Nephron progenitor cell (in vitro differentiated cells): ENCODE results near the gene APOL3.
"Not testable (repeated sequence)": the region's sequence is repeated elsewhere in the genome, so short reads cannot be mapped to it uniquely, and the experiment has no call there.

Experiments used
- DNase-seq: peaks from one replicate; pipeline ENCODE4 v3.0.0; 2021
- H3K27ac Mint-ChIP-seq: 2 replicates; pipeline ENCODE4 v1.8.0; 2021; ENCODE audit warnings: mild to moderate bottlenecking, moderate library complexity, mixed read lengths
- H3K27me3 Mint-ChIP-seq: 2 replicates; pipeline ENCODE4 v1.8.0; 2021; ENCODE audit warnings: mild to moderate bottlenecking, low read depth, mixed read lengths; ENCODE audit not compliant: poor library complexity
- H3K36me3 Mint-ChIP-seq: 2 replicates; pipeline ENCODE4 v1.8.0; 2021; ENCODE audit warnings: low read depth, mixed read lengths
- H3K4me1 Mint-ChIP-seq: 2 replicates; pipeline ENCODE4 v1.8.0; 2021; ENCODE audit warnings: mixed read lengths
- H3K4me3 Mint-ChIP-seq: 2 replicates; pipeline ENCODE4 v1.8.0; 2021; ENCODE audit warnings: mild to moderate bottlenecking, moderate library complexity, mixed read lengths
- H3K9me3 Mint-ChIP-seq: 2 replicates; pipeline ENCODE4 v1.8.0; 2021; ENCODE audit warnings: mild to moderate bottlenecking, moderate library complexity, mixed read lengths
- CTCF ChIP-seq: fragments of 200-600 bp; sonication (generic); IDR thresholded peaks from 2 replicates; pipeline ENCODE4 v1.5.0; 2021; ENCODE audit warnings: antibody characterized with exemption

APOL3 gene

DNA sequence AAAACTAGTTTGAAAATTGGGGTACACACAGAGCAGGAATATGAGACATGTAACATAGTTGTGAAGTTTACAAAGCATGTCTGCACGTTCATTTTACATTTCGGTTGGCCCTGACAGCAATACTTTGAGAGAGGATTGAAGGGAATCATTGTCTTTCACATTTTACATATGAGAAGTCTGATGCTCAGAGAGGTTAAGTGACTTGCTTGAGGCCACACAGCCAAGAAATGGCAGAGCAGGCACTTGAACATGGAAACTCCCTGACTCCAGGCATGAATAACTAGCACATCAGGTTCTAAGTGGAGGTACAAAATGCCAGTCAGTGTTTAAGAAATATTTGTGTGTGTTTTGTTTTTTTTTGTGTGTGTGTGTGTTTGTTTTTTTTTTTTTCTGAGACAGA is 53.6 kb downstream of the APOL3 start:
- TF ChIP-seq CTCF, result no peak
- Mint-ChIP-seq H3K36me3 (no peaks in the 10 kb centered on the region), H3K4me3 (no peak overlapping the region), H3K27ac (no peak overlapping the region), H3K27me3 (peaks cover 15% of the 10 kb centered on the region), H3K4me1 (peaks cover 34% of the 10 kb centered on the region), H3K9me3 (no peaks in the 10 kb centered on the region)
- DNase-seq, result no peak

GRCh38 chr22:36104988-36105387 is 55.6 kb downstream of the APOL3 start:
- H3K27me3 Mint-ChIP-seq, result peaks cover 14% of the 10 kb centered on the region
- H3K36me3 Mint-ChIP-seq, result no peaks in the 10 kb centered on the region
- no peak overlapping the region for H3K4me3 Mint-ChIP-seq
- no peak overlapping the region for H3K27ac Mint-ChIP-seq
- TF ChIP-seq CTCF, result no peak
- peaks cover 16% of the 10 kb centered on the region for H3K9me3 Mint-ChIP-seq
- no peak for DNase-seq
- H3K4me1 Mint-ChIP-seq, result peaks cover 27% of the 10 kb centered on the region

- Mint-ChIP-seq H3K9me3 (peaks cover 19% of the 10 kb centered on the region), H3K4me3 (no peak overlapping the region), H3K27ac (no peak overlapping the region), H3K4me1 (peaks cover 29% of the 10 kb centered on the region), H3K27me3 (peaks cover 12% of the 10 kb centered on the region), H3K36me3 (no peaks in the 10 kb centered on the region)
- no peak for DNase-seq
- no peak for TF ChIP-seq CTCF
Measured at GRCh38 chr22:36104435-36104834, 56.1 kb downstream of the APOL3 start.

- peaks cover 29% of the 10 kb centered on the region for H3K4me1 Mint-ChIP-seq
- TF ChIP-seq CTCF, result no peak
- no peak overlapping the region for H3K4me3 Mint-ChIP-seq
- no peaks in the 10 kb centered on the region for H3K36me3 Mint-ChIP-seq
- no peak overlapping the region for H3K27ac Mint-ChIP-seq
- DNase-seq, result no peak
- peaks cover 20% of the 10 kb centered on the region for H3K9me3 Mint-ChIP-seq
- H3K27me3 Mint-ChIP-seq, result peaks cover 10% of the 10 kb centered on the region
Measured at GRCh38 chr22:36103891-36104290, 56.7 kb downstream of the APOL3 start.

DNA sequence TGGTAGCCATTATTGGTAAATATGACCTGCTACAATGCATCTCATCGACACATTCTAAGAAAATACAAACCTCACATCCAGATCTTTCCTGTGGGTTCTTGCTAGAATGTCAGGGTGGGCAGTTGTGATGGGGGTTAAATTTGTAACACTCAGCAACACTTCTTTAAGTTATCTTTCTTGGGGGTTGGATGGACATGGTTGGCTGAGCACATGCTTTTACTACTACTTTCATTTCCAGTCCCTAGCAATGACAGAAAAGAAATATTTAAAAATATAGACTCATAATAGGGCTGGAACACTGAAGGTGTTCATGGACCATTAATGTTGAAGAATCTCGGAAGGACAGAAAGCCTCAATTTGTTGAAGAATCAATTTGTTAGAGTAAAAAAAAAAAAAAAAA is 57.6 kb downstream of the APOL3 start:
- peaks cover 20% of the 10 kb centered on the region for H3K9me3 Mint-ChIP-seq
- H3K4me3 Mint-ChIP-seq, result no peak overlapping the region
- H3K27ac Mint-ChIP-seq, result no peak overlapping the region
- DNase-seq, result no peak
- H3K27me3 Mint-ChIP-seq, result peaks cover 10% of the 10 kb centered on the region
- H3K36me3 Mint-ChIP-seq, result no peaks in the 10 kb centered on the region
- TF ChIP-seq CTCF, result no peak
- H3K4me1 Mint-ChIP-seq, result peaks cover 32% of the 10 kb centered on the region

- H3K27ac Mint-ChIP-seq, result no peak overlapping the region
- H3K9me3 Mint-ChIP-seq, result peaks cover 20% of the 10 kb centered on the region
- peaks cover 14% of the 10 kb centered on the region for H3K27me3 Mint-ChIP-seq
- no peaks in the 10 kb centered on the region for H3K36me3 Mint-ChIP-seq
- no peak for TF ChIP-seq CTCF
- no peak overlapping the region for H3K4me3 Mint-ChIP-seq
- H3K4me1 Mint-ChIP-seq, result peaks cover 42% of the 10 kb centered on the region
- DNase-seq, result no peak
Measured at GRCh38 chr22:36101756-36102155, 58.8 kb downstream of the APOL3 start.

GRCh38 chr22:36100908-36101307 is 59.6 kb downstream of the APOL3 start:
- not testable (repeated sequence) for H3K27ac Mint-ChIP-seq, DNase-seq, H3K36me3 Mint-ChIP-seq, H3K4me3 Mint-ChIP-seq
- H3K9me3 Mint-ChIP-seq, result peaks cover 20% of the 10 kb centered on the region
- peaks cover 45% of the 10 kb centered on the region for H3K4me1 Mint-ChIP-seq
- H3K27me3 Mint-ChIP-seq, result peaks cover 12% of the 10 kb centered on the region
